ENCODE results near the gene MANEA. TPM values are rescaled to one million over a fixed set of nuclear protein-coding genes. Genes with fewer than 3 reads are reported as not detected.

Gene MANEA
- total RNA-seq, 1 experiment from 2014 or later: 20.1 TPM

- ChIA-PET CTCF (no interaction called here), POLR2A (no interaction called here)
- Histone ChIP-seq H3K36me3 (ENCODE audit: control insufficient read depth, insufficient read depth, low read length) (no peaks in the 10 kb centered on the region), H3K9me3 (ENCODE audit: control insufficient read depth, insufficient read depth, low read depth, low read length) (no peaks in the 10 kb centered on the region), H3K27ac (ENCODE audit: low read length) (no peak overlapping the region), H3K4me1 (ENCODE audit: control insufficient read depth, insufficient read depth, low read length) (no peaks in the 10 kb centered on the region), H3K27me3 (ENCODE audit: control insufficient read depth, insufficient read depth, low read length) (no peaks in the 10 kb centered on the region), H3K4me3 (ENCODE audit: low read depth in 2 of 2, low read length in 2 of 2) (no peak overlapping the region)
- ATAC-seq (no peak), DNase-seq (ENCODE audit: low read depth, low spot score) (no peak)
- no TSS peak for BruUV-seq (replicated peaks)
- intact Hi-C loops (cut with micrococcal nuclease; ENCODE audit: unreplicated experiment) (no loop called here), in situ Hi-C loops (cut with HindIII; ENCODE audit: low pct_unique_long_range_greater_than_20kb, low sequenced_read_pairs) (no loop called here)
- no peak for TF ChIP-seq POLR2AphosphoS5 (IDR thresholded peaks at IDR 0.05; ENCODE audit: low read depth, low read length)
- TF ChIP-seq CTCF (IDR thresholded peaks at IDR 0.05): no peak
- no peak for TF ChIP-seq REST (IDR thresholded peaks at IDR 0.05; ENCODE audit: insufficient read depth in 1 of 2, low read depth in 2 of 2, low read length in 1 of 2)
Measured at GRCh38 chr6:95648636-95649035, 71.3 kb downstream of the MANEA start.

GRCh38 chr6:95649451-95649850 lies 72.1 kb downstream of the MANEA start:
- intact Hi-C loops (cut with micrococcal nuclease; ENCODE audit: unreplicated experiment): no loop called here
- Histone ChIP-seq H3K4me3 (ENCODE audit: low read depth in 2 of 2, low read length in 2 of 2) (no peak overlapping the region), H3K27ac (ENCODE audit: low read length) (no peak overlapping the region), H3K4me1 (ENCODE audit: control insufficient read depth, insufficient read depth, low read length) (no peaks in the 10 kb centered on the region), H3K9me3 (ENCODE audit: control insufficient read depth, insufficient read depth, low read depth, low read length) (no peaks in the 10 kb centered on the region), H3K27me3 (ENCODE audit: control insufficient read depth, insufficient read depth, low read length) (no peaks in the 10 kb centered on the region), H3K36me3 (ENCODE audit: control insufficient read depth, insufficient read depth, low read length) (no peaks in the 10 kb centered on the region)
- ATAC-seq (no peak), DNase-seq (ENCODE audit: low read depth, low spot score) (no peak)
- CTCF ChIA-PET: no interaction called here
- in situ Hi-C loops (cut with HindIII; ENCODE audit: low pct_unique_long_range_greater_than_20kb, low sequenced_read_pairs): no loop called here
- no TSS peak for BruUV-seq (replicated peaks)
- no peak for TF ChIP-seq SIN3A (IDR thresholded peaks at IDR 0.05; ENCODE audit: borderline replicate concordance, insufficient read depth, low read depth, low read length)
- TF ChIP-seq TCF7L2 (IDR thresholded peaks at IDR 0.05; ENCODE audit: low read depth, low read length): no peak
- no peak for TF ChIP-seq CTCF (IDR thresholded peaks at IDR 0.05)
- no peak for TF ChIP-seq POLR2AphosphoS5 (IDR thresholded peaks at IDR 0.05; ENCODE audit: low read depth, low read length)
- TF ChIP-seq REST (IDR thresholded peaks at IDR 0.05; ENCODE audit: insufficient read depth in 1 of 2, low read depth in 2 of 2, low read length in 1 of 2): no peak
- POLR2A ChIA-PET: no interaction called here

All from Panc1 (cell line).